ENCODE measurements around the gene MACROH2A1. TPM values are rescaled to one million over a fixed set of nuclear protein-coding genes. Genes with fewer than 3 reads are reported as not detected.
A peak's percentile ranks its signal among the peaks of the same experiment; 100 is the strongest.

Gene MACROH2A1
- total and polyA plus RNA-seq, 2 donors (not counting 1 experiment from before 2014, with no cell fraction given), result 95.6 to 191 TPM

GRCh38 chr5:135373736-135374515 is 25.1 kb downstream of the MACROH2A1 start:
- Histone ChIP-seq H3K9me3 (ENCODE audit: control insufficient read depth, insufficient read depth, low read depth, low read length) (no peaks in the 10 kb centered on the region), H3K79me2 (ENCODE audit: control insufficient read depth, insufficient read depth, low read length) (peaks cover 22% of the 10 kb centered on the region), H3K4me1 (ENCODE audit: control insufficient read depth, extremely low read depth, insufficient read depth, low read length) (peaks cover 14% of the 10 kb centered on the region), H3K4me2 (ENCODE audit: extremely low read depth, insufficient read depth, low read length) (no peak overlapping the region), H3K9ac (ENCODE audit: insufficient read depth, low read length) (no peak overlapping the region), H2AFZ (ENCODE audit: low read length) (no peak overlapping the region), H4K20me1 (ENCODE audit: control insufficient read depth, extremely low read depth, insufficient read depth, low read length) (no peaks in the 10 kb centered on the region), H3K4me3 (replicated peaks in 1 of 4; ENCODE audit: control extremely low read depth in 1 of 4, insufficient read depth in 1 of 4, low read depth in 3 of 4, low read length in 4 of 4) (no peak overlapping the region), H3K27me3 (ENCODE audit: control insufficient read depth, insufficient read depth, low read length) (no peaks in the 10 kb centered on the region), H3K36me3 (ENCODE audit: control insufficient read depth, insufficient read depth, low read length) (peaks cover 11% of the 10 kb centered on the region), H3K27ac (ENCODE audit: insufficient read depth, low read length) (no peak overlapping the region)
- TF ChIP-seq EZH2 (IDR thresholded peaks at IDR 0.05; ENCODE audit: low read length, missing control alignments), result no peak
- no peak for TF ChIP-seq CTCF (conservative IDR thresholded peaks at IDR 0.05 in 1 of 2, IDR thresholded peaks at IDR 0.05 in 1 of 2; ENCODE audit: low read depth in 1 of 2, low read length in 2 of 2)
- DNase-seq (ENCODE audit: low read depth in 2 of 2), result no peak

- H3K4me2 ChIP-seq (ENCODE audit: extremely low read depth, insufficient read depth, low read length), result no peak overlapping the region
- H3K79me2 ChIP-seq (ENCODE audit: control insufficient read depth, insufficient read depth, low read length), result peaks cover 23% of the 10 kb centered on the region
- H3K27ac ChIP-seq (ENCODE audit: insufficient read depth, low read length), result peak overlapping the region; percentile 34
- no peak for TF ChIP-seq EZH2 (IDR thresholded peaks at IDR 0.05; ENCODE audit: low read length, missing control alignments)
- TF ChIP-seq CTCF (conservative IDR thresholded peaks at IDR 0.05 in 1 of 2, IDR thresholded peaks at IDR 0.05 in 1 of 2; ENCODE audit: low read depth in 1 of 2, low read length in 2 of 2), result no peak
- H3K36me3 ChIP-seq (ENCODE audit: control insufficient read depth, insufficient read depth, low read length), result peaks cover 14% of the 10 kb centered on the region
- no peak overlapping the region for H2AFZ ChIP-seq (ENCODE audit: low read length)
- no peaks in the 10 kb centered on the region for H3K27me3 ChIP-seq (ENCODE audit: control insufficient read depth, insufficient read depth, low read length)
- no peak overlapping the region for H3K9ac ChIP-seq (ENCODE audit: insufficient read depth, low read length)
- H3K4me1 ChIP-seq (ENCODE audit: control insufficient read depth, extremely low read depth, insufficient read depth, low read length), result peaks cover 16% of the 10 kb centered on the region
- no peaks in the 10 kb centered on the region for H4K20me1 ChIP-seq (ENCODE audit: control insufficient read depth, extremely low read depth, insufficient read depth, low read length)
- DNase-seq (ENCODE audit: low read depth in 2 of 2), result no peak
- no peak overlapping the region for H3K4me3 ChIP-seq (replicated peaks in 1 of 4; ENCODE audit: control extremely low read depth in 1 of 4, insufficient read depth in 1 of 4, low read depth in 3 of 4, low read length in 4 of 4)
- no peaks in the 10 kb centered on the region for H3K9me3 ChIP-seq (ENCODE audit: control insufficient read depth, insufficient read depth, low read depth, low read length)
Observed at GRCh38 chr5:135372654-135373381, 26.2 kb downstream of the MACROH2A1 start.

- Histone ChIP-seq H3K9ac (ENCODE audit: insufficient read depth, low read length) (no peak overlapping the region), H3K27me3 (ENCODE audit: control insufficient read depth, insufficient read depth, low read length) (no peaks in the 10 kb centered on the region), H4K20me1 (ENCODE audit: control insufficient read depth, extremely low read depth, insufficient read depth, low read length) (no peaks in the 10 kb centered on the region), H2AFZ (ENCODE audit: low read length) (no peak overlapping the region), H3K4me1 (ENCODE audit: control insufficient read depth, extremely low read depth, insufficient read depth, low read length) (peaks cover 16% of the 10 kb centered on the region), H3K4me3 (replicated peaks in 1 of 4; ENCODE audit: control extremely low read depth in 1 of 4, insufficient read depth in 1 of 4, low read depth in 3 of 4, low read length in 4 of 4) (no peak overlapping the region), H3K79me2 (ENCODE audit: control insufficient read depth, insufficient read depth, low read length) (peaks cover 23% of the 10 kb centered on the region), H3K4me2 (ENCODE audit: extremely low read depth, insufficient read depth, low read length) (no peak overlapping the region), H3K9me3 (ENCODE audit: control insufficient read depth, insufficient read depth, low read depth, low read length) (no peaks in the 10 kb centered on the region), H3K27ac (ENCODE audit: insufficient read depth, low read length) (peak overlapping the region; percentile 34), H3K36me3 (ENCODE audit: control insufficient read depth, insufficient read depth, low read length) (peaks cover 14% of the 10 kb centered on the region)
- TF ChIP-seq CTCF (conservative IDR thresholded peaks at IDR 0.05 in 1 of 2, IDR thresholded peaks at IDR 0.05 in 1 of 2; ENCODE audit: low read depth in 1 of 2, low read length in 2 of 2), result no peak
- DNase-seq (ENCODE audit: low read depth in 2 of 2), result peak in 1 of 2 donors; percentile 75
Observed at GRCh38 chr5:135371622-135372232, 27.3 kb downstream of the MACROH2A1 start.
